ENCODE data around the gene GRIP1. TPM values are rescaled to one million over a fixed set of nuclear protein-coding genes. Genes with fewer than 3 reads are reported as not detected.

Gene GRIP1
- total and polyA plus RNA-seq, 2 experiments from 2014 or later = 7.7 TPM

DNA sequence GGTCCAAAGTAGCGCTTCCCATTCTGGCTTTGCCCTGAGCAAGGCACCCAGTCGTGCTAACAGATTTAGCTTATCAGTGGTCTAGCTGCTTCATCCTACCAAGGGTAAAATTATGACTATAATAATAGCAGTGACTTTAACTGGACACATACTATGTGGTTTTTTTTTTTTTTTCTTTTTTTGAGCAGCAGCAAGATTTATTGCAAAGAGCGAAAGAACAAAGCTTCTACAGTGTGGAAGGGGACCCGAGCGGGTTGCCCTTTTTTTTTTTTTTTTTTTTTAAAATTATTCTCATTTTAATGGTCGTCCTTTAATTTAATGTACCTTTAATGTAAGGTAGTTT, 376.1 kb downstream of the GRIP1 start:
- H2AFZ ChIP-seq = peak overlapping the region; percentile 81
- peak overlapping the region; percentile 84 for H3K27ac ChIP-seq
- no peak for DNase-seq (ENCODE audit: low spot score)
- H3K79me2 ChIP-seq = peaks cover 4% of the 10 kb centered on the region
- H3K4me3 ChIP-seq = peak overlapping the region; percentile 24
- no peaks in the 10 kb centered on the region for H4K20me1 ChIP-seq (ENCODE audit: insufficient read depth, poor library complexity, severe bottlenecking)
- no peaks in the 10 kb centered on the region for H3K4me1 ChIP-seq (ENCODE audit: insufficient read depth)
- no peaks in the 10 kb centered on the region for H3K9me3 ChIP-seq (ENCODE audit: low read depth)
- no peaks in the 10 kb centered on the region for H3K27me3 ChIP-seq
- TF ChIP-seq, protein P1, sequence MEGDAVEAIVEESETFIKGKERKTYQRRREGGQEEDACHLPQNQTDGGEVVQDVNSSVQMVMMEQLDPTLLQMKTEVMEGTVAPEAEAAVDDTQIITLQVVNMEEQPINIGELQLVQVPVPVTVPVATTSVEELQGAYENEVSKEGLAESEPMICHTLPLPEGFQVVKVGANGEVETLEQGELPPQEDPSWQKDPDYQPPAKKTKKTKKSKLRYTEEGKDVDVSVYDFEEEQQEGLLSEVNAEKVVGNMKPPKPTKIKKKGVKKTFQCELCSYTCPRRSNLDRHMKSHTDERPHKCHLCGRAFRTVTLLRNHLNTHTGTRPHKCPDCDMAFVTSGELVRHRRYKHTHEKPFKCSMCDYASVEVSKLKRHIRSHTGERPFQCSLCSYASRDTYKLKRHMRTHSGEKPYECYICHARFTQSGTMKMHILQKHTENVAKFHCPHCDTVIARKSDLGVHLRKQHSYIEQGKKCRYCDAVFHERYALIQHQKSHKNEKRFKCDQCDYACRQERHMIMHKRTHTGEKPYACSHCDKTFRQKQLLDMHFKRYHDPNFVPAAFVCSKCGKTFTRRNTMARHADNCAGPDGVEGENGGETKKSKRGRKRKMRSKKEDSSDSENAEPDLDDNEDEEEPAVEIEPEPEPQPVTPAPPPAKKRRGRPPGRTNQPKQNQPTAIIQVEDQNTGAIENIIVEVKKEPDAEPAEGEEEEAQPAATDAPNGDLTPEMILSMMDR (IDR thresholded peaks at IDR 0.05; ENCODE audit: poor library complexity) = no peak
- no peak for TF ChIP-seq EZH2phosphoT487 (IDR thresholded peaks at IDR 0.05; ENCODE audit: low read depth, severe bottlenecking, unreplicated experiment)
- TF ChIP-seq EZH2 (IDR thresholded peaks at IDR 0.05; ENCODE audit: borderline replicate concordance) = no peak
- peak overlapping the region; percentile 79 for H3K4me2 ChIP-seq
- no peaks in the 10 kb centered on the region for H3K9me2 ChIP-seq (replicated peaks; ENCODE audit: insufficient read depth)
- WGBS (ENCODE audit: low lambda C conversion rate, missing lambda C conversion rate) = 18% methylated on average over 6 of the region's 6 CpGs
- H3K36me3 ChIP-seq (replicated peaks; ENCODE audit: insufficient read depth, low read depth) = no peaks in the 10 kb centered on the region

DNA sequence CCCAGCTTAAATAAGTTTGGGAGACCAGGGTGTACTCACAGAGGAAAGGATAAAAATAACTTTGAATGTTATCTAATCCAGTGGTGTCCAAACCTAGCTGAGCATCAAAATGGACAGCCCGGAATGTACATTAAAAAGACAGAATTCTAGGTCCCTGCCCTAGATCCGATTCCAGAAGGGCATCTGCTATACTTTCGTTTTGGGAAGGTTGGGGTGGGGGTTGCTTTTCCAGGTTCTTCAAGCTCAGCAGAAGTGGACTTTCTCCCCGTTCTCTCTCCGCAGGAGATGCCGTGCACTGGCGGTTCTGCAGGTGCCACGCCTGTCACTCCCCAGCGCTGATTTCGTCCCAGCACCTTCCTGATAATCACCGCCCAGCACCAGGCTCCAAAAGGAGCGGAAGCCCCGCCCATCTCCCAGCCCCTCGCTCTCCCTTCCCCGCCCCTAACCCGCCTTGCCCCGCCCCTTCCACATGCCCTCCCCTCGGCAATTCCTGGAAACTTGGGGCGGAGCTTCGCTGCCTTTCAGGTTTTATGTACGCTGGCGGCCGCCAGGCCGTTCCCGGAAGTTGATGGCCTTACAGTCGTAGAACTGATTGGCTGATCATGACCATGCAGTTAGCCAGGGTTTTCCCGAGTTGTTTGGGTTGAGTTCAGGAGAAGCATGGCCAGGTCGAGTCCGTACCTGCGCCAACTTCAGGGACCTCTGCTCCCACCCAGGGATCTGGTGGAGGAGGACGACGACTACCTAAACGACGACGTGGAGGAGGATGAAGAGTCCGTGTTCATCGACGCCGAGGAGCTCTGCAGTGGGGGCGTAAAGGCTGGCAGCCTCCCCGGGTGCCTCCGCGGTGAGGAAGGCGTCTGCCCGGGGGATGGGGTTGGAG, 376.7 kb downstream of the GRIP1 start, which contains the start of gene HELB:
TSS of gene HELB (plus strand) at position 550 of the 883 bp plus-strand sequence. CDS start at position 661, 111 bp downstream.
- H3K9me2 ChIP-seq (replicated peaks; ENCODE audit: insufficient read depth) = no peaks in the 10 kb centered on the region
- peaks cover 4% of the 10 kb centered on the region for H3K79me2 ChIP-seq
- peak within 1 kb of the TSS; percentile 81 for H2AFZ ChIP-seq
- H3K9me3 ChIP-seq (ENCODE audit: low read depth) = no peaks in the 10 kb centered on the region
- peak; percentile 100 for DNase-seq (ENCODE audit: low spot score)
- H3K4me3 ChIP-seq = peak within 1 kb of the TSS; percentile 65
- H3K4me2 ChIP-seq = peak within 1 kb of the TSS; percentile 79
- TF ChIP-seq, protein P1 (IDR thresholded peaks at IDR 0.05; ENCODE audit: poor library complexity) = no peak
- TF ChIP-seq EZH2phosphoT487 (IDR thresholded peaks at IDR 0.05; ENCODE audit: low read depth, severe bottlenecking, unreplicated experiment) (no peak), EZH2 (IDR thresholded peaks at IDR 0.05; ENCODE audit: borderline replicate concordance) (no peak)
- no peaks in the 10 kb centered on the region for H3K27me3 ChIP-seq
- peak within 1 kb of the TSS; percentile 84 for H3K27ac ChIP-seq
- no peaks in the 10 kb centered on the region for H4K20me1 ChIP-seq (ENCODE audit: insufficient read depth, poor library complexity, severe bottlenecking)
- no peaks in the 10 kb centered on the region for H3K36me3 ChIP-seq (replicated peaks; ENCODE audit: insufficient read depth, low read depth)
- no peaks in the 10 kb centered on the region for H3K4me1 ChIP-seq (ENCODE audit: insufficient read depth)
- 3% methylated on average over 39 of the region's 45 CpGs for WGBS (ENCODE audit: low lambda C conversion rate, missing lambda C conversion rate)

DNA sequence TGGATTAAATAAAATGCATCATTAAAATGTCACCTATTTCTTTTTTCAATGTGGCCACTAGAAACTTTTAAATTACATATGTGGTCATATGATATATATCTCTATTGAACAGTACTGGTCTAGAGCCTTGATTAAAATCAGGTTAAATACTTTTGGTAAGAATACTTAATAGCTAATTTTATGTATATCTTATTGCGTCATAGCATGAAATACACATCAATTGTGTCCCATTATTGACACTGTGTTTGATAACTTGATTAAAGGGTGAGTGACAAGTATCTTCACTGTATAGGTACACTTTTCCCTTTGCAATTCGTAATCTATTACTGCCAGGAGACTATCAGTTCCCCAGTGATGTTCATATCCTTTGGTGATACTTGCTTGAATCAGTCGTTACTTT, 381.0 kb downstream of the GRIP1 start:
- Histone ChIP-seq H3K4me1 (ENCODE audit: insufficient read depth) (no peaks in the 10 kb centered on the region), H2AFZ (no peak overlapping the region), H3K27me3 (no peaks in the 10 kb centered on the region), H3K9me3 (ENCODE audit: low read depth) (no peaks in the 10 kb centered on the region), H3K4me3 (no peak overlapping the region), H3K27ac (no peak overlapping the region), H3K9me2 (replicated peaks; ENCODE audit: insufficient read depth) (no peaks in the 10 kb centered on the region), H4K20me1 (ENCODE audit: insufficient read depth, poor library complexity, severe bottlenecking) (no peaks in the 10 kb centered on the region), H3K36me3 (replicated peaks; ENCODE audit: insufficient read depth, low read depth) (no peaks in the 10 kb centered on the region), H3K4me2 (no peak overlapping the region), H3K79me2 (no peaks in the 10 kb centered on the region)
- no peak for DNase-seq (ENCODE audit: low spot score)
- WGBS (ENCODE audit: low lambda C conversion rate, missing lambda C conversion rate) = 89% methylated on average over 3 of the region's 3 CpGs
- TF ChIP-seq EZH2 (IDR thresholded peaks at IDR 0.05; ENCODE audit: borderline replicate concordance) = no peak
- no peak for TF ChIP-seq EZH2phosphoT487 (IDR thresholded peaks at IDR 0.05; ENCODE audit: low read depth, severe bottlenecking, unreplicated experiment)
- TF ChIP-seq, protein P1 (IDR thresholded peaks at IDR 0.05; ENCODE audit: poor library complexity) = no peak

Small RNAs within 50 kb of the gene (small RNA-seq; reads per million reads assigned to genes)
- gene OSBPL9P5 = not detected

All from hepatocyte (in vitro differentiated cells).